Neural progenitor cell (in vitro differentiated cells): ENCODE results near the gene BHLHE40. TPM values are rescaled to one million over a fixed set of nuclear protein-coding genes. Genes with fewer than 3 reads are reported as not detected.

ENCODE experiments used
- DNase-seq: peaks from one replicate; pipeline ENCODE4 v3.0.0-alpha.2; 2016; ENCODE audit warnings: low spot score
- H2AFZ ChIP-seq: fragments of 200-600 bp; sonication (generic); replicated peaks from 2 replicates; pipeline ENCODE4 v1.6.1; 2016; ENCODE audit warnings: antibody characterized with exemption
- H3F3A ChIP-seq: fragments of 200-600 bp; sonication (generic); 2 replicates; pipeline ENCODE4 v1.6.1; 2016; ENCODE audit warnings: antibody characterized with exemption, low read depth
- H3K27ac ChIP-seq: fragments of 200-600 bp; sonication (generic); 2 replicates; pipeline ENCODE4 v1.5.1; 2016; ENCODE audit warnings: mild to moderate bottlenecking
- H3K27me3 ChIP-seq: fragments of 200-600 bp; sonication (generic); 2 replicates; pipeline ENCODE4 v1.6.1; 2016; ENCODE audit warnings: mild to moderate bottlenecking, moderate library complexity
- H3K36me3 ChIP-seq: fragments of 200-600 bp; sonication (generic); 2 replicates; pipeline ENCODE4 v1.5.1; 2016
- H3K4me1 ChIP-seq: fragments of 200-600 bp; sonication (generic); 2 replicates; pipeline ENCODE4 v1.6.1; 2016; ENCODE audit warnings: mixed run types
- H3K4me2 ChIP-seq: fragments of 200-600 bp; sonication (generic); 2 replicates; pipeline ENCODE4 v1.6.1; 2016
- H3K4me3 ChIP-seq: fragments of 200-600 bp; sonication (generic); 2 replicates; pipeline ENCODE4 v1.5.1; 2016
- H3K79me2 ChIP-seq: fragments of 200-600 bp; sonication (generic); 2 replicates; pipeline ENCODE4 v1.6.1; 2016; ENCODE audit warnings: low read depth
- H3K9ac ChIP-seq: fragments of 200-600 bp; sonication (generic); 2 replicates; pipeline ENCODE4 v1.6.1; 2016
- H3K9me3 ChIP-seq: fragments of 200-600 bp; sonication (generic); 2 replicates; pipeline ENCODE4 v1.5.1; 2016; ENCODE audit warnings: low read depth
- H4K20me1 ChIP-seq: fragments of 200-600 bp; sonication (generic); 2 replicates; pipeline ENCODE4 v1.6.1; 2016; ENCODE audit warnings: low read depth
- H3K27ac Mint-ChIP-seq: 3 replicates; pipeline ENCODE4 v1.8.0; 2021; ENCODE audit warnings: mixed read lengths
- H3K27me3 Mint-ChIP-seq: 2 replicates; pipeline ENCODE4 v1.8.0; 2022; ENCODE audit warnings: low read depth, mild to moderate bottlenecking, inconsistent platforms, moderate library complexity, mixed read lengths; ENCODE audit not compliant: insufficient read depth
- H3K36me3 Mint-ChIP-seq: 3 replicates; pipeline ENCODE4 v1.8.0; 2021; ENCODE audit warnings: mixed read lengths
- H3K4me1 Mint-ChIP-seq: 3 replicates; pipeline ENCODE4 v1.8.0; 2021; ENCODE audit warnings: mixed read lengths
- H3K4me3 Mint-ChIP-seq: 3 replicates; pipeline ENCODE4 v1.8.0; 2021; ENCODE audit warnings: mild to moderate bottlenecking, moderate library complexity, mixed read lengths
- H3K9me3 Mint-ChIP-seq: 3 replicates; pipeline ENCODE4 v1.8.0; 2020; ENCODE audit warnings: mixed read lengths
- CTCF ChIP-seq: fragments of 200-600 bp; sonication (generic); IDR thresholded peaks from 2 replicates; pipeline ENCODE4 v1.5.1; 2017; ENCODE audit warnings: antibody characterized with exemption, mild to moderate bottlenecking
- EZH2 ChIP-seq: fragments of 200-600 bp; sonication (generic); IDR thresholded peaks from 2 replicates; pipeline ENCODE4 v1.6.1; 2017; ENCODE audit warnings: antibody characterized with exemption, mild to moderate bottlenecking, moderate library complexity
- EZH2phosphoT487 ChIP-seq: fragments of 200-600 bp; sonication (generic); IDR thresholded peaks from 2 replicates; pipeline ENCODE4 v1.6.1; 2017; ENCODE audit warnings: antibody characterized with exemption
- total RNA-seq: library from RNA; depleted of rRNA; stranded (reverse); fragments of >200 nt; gene quantifications from 2 replicates; pipeline ENCODE4 v1.2.3, GENCODE V29; 2015; ENCODE audit warnings: low replicate concordance

BHLHE40 gene
- total RNA-seq, 1 donor from 2014 or later = 0.34 TPM

- Histone ChIP-seq H3K27me3 (no peaks in the 10 kb centered on the region), H3K9ac (no peak overlapping the region), H3K4me1 (peaks cover 15% of the 10 kb centered on the region), H3K4me3 (no peak overlapping the region), H4K20me1 (no peaks in the 10 kb centered on the region), H3K36me3 (no peaks in the 10 kb centered on the region), H3K27ac (no peak overlapping the region), H3K9me3 (no peaks in the 10 kb centered on the region), H2AFZ (no peak overlapping the region), H3K79me2 (no peaks in the 10 kb centered on the region), H3F3A (peaks cover 9% of the 10 kb centered on the region), H3K4me2 (no peak overlapping the region)
- Mint-ChIP-seq H3K4me3 (no peak overlapping the region), H3K27ac (no peak overlapping the region), H3K27me3 (peaks cover 16% of the 10 kb centered on the region), H3K9me3 (no peaks in the 10 kb centered on the region), H3K36me3 (no peaks in the 10 kb centered on the region), H3K4me1 (peaks cover 19% of the 10 kb centered on the region)
- no peak for DNase-seq
- TF ChIP-seq CTCF = no peak
- no peak for TF ChIP-seq EZH2
- no peak for TF ChIP-seq EZH2phosphoT487
Observed at GRCh38 chr3:5009506-5010109, 30.4 kb downstream of the BHLHE40 start.

GRCh38 chr3:5010140-5010539 lies 30.9 kb downstream of the BHLHE40 start:
- no peak overlapping the region for H3K27ac ChIP-seq
- no peak for TF ChIP-seq CTCF
- TF ChIP-seq EZH2phosphoT487 = no peak
- H3K79me2 ChIP-seq = no peaks in the 10 kb centered on the region
- no peaks in the 10 kb centered on the region for H3K36me3 ChIP-seq
- Mint-ChIP-seq H3K27me3 (peaks cover 16% of the 10 kb centered on the region), H3K36me3 (no peaks in the 10 kb centered on the region), H3K27ac (no peak overlapping the region), H3K4me1 (peaks cover 22% of the 10 kb centered on the region), H3K9me3 (no peaks in the 10 kb centered on the region), H3K4me3 (no peak overlapping the region)
- peaks cover 14% of the 10 kb centered on the region for H3F3A ChIP-seq
- H3K4me2 ChIP-seq = no peak overlapping the region
- H4K20me1 ChIP-seq = no peaks in the 10 kb centered on the region
- no peak overlapping the region for H3K4me3 ChIP-seq
- no peaks in the 10 kb centered on the region for H3K27me3 ChIP-seq
- H3K9ac ChIP-seq = no peak overlapping the region
- peaks cover 21% of the 10 kb centered on the region for H3K4me1 ChIP-seq
- no peak overlapping the region for H2AFZ ChIP-seq
- DNase-seq = no peak
- no peaks in the 10 kb centered on the region for H3K9me3 ChIP-seq

- Histone ChIP-seq H3K4me3 (no peak overlapping the region), H3K27ac (no peak overlapping the region), H3K9ac (no peak overlapping the region), H3F3A (peaks cover 14% of the 10 kb centered on the region), H3K27me3 (no peaks in the 10 kb centered on the region), H3K4me1 (peaks cover 23% of the 10 kb centered on the region), H3K4me2 (no peak overlapping the region), H3K9me3 (no peaks in the 10 kb centered on the region), H3K79me2 (no peaks in the 10 kb centered on the region), H2AFZ (no peak overlapping the region), H4K20me1 (no peaks in the 10 kb centered on the region), H3K36me3 (no peaks in the 10 kb centered on the region)
- DNase-seq = no peak
- no peak overlapping the region for H3K4me3 Mint-ChIP-seq
- H3K36me3 Mint-ChIP-seq = no peaks in the 10 kb centered on the region
- no peak for TF ChIP-seq EZH2phosphoT487
- TF ChIP-seq CTCF = no peak
- TF ChIP-seq EZH2 = no peak
- H3K9me3 Mint-ChIP-seq = no peaks in the 10 kb centered on the region
- H3K27me3 Mint-ChIP-seq = peaks cover 16% of the 10 kb centered on the region
- H3K27ac Mint-ChIP-seq = peak overlapping the region; percentile 43
- H3K4me1 Mint-ChIP-seq = peaks cover 24% of the 10 kb centered on the region
Observed at GRCh38 chr3:5010706-5011554, 31.7 kb downstream of the BHLHE40 start.
